Mesenchymal stem cell (in vitro differentiated cells and primary cell): Measurements from ENCODE around the gene SAXO2.
"Not testable (repeated sequence)": the region's sequence is repeated elsewhere in the genome, so short reads cannot be mapped to it uniquely, and the experiment has no call there.

ENCODE experiments used
- DNase-seq: peaks from one replicate; pipeline ENCODE4 v3.0.0-alpha.2; 2013
- H2AFZ ChIP-seq: one replicate; pipeline ENCODE4 v1.6.1; 2013; ENCODE audit warnings: low read depth, mild to moderate bottlenecking, control low read depth, inconsistent platforms, low read length, moderate library complexity
- H2AK5ac ChIP-seq: 2 replicates; pipeline ENCODE4 v1.6.1; 2013; ENCODE audit warnings: low read length, moderate library complexity, mild to moderate bottlenecking, inconsistent platforms; ENCODE audit not compliant: severe bottlenecking
- H2BK120ac ChIP-seq: one replicate; pipeline ENCODE4 v1.6.1; 2013; ENCODE audit warnings: low read depth, mild to moderate bottlenecking, inconsistent platforms, low read length, moderate library complexity
- H2BK12ac ChIP-seq, 2 experiments: one replicate each; pipeline ENCODE4 v1.6.1; 2013; ENCODE audit warnings: inconsistent platforms in 2 of 2, low read length in 2 of 2, mild to moderate bottlenecking in 2 of 2, moderate library complexity in 2 of 2, control low read depth in 1 of 2
- H2BK15ac ChIP-seq: one replicate; pipeline ENCODE4 v1.6.1; 2013; ENCODE audit warnings: mild to moderate bottlenecking, low read depth, inconsistent platforms; ENCODE audit not compliant: poor library complexity, severe bottlenecking
- H2BK5ac ChIP-seq: 2 replicates; pipeline ENCODE4 v1.6.1; 2013; ENCODE audit warnings: low read depth, mild to moderate bottlenecking, low read length, control low read depth, inconsistent platforms; ENCODE audit not compliant: poor library complexity, severe bottlenecking
- H3K14ac ChIP-seq, 2 experiments: one replicate each; pipeline ENCODE4 v1.6.1; 2013; ENCODE audit warnings: inconsistent platforms in 2 of 2, low read length in 2 of 2, control low read depth in 1 of 2, mild to moderate bottlenecking in 1 of 2, moderate library complexity in 1 of 2
- H3K18ac ChIP-seq, 2 experiments: one replicate each; pipeline ENCODE4 v1.6.1; 2013; ENCODE audit warnings: inconsistent platforms in 2 of 2, low read length in 2 of 2, control low read depth in 1 of 2, low read depth in 1 of 2, mild to moderate bottlenecking in 1 of 2
- H3K23ac ChIP-seq, 2 experiments: one replicate each; pipeline ENCODE4 v1.6.1; 2013; ENCODE audit warnings: inconsistent platforms in 2 of 2, low read length in 2 of 2, mild to moderate bottlenecking in 2 of 2, moderate library complexity in 2 of 2, control low read depth in 1 of 2
- H3K27ac ChIP-seq: 2 replicates; pipeline ENCODE4 v1.5.1; 2013; ENCODE audit warnings: mild to moderate bottlenecking, moderate library complexity, low read length, control low read depth, inconsistent platforms; ENCODE audit not compliant: poor library complexity, severe bottlenecking
- H3K27me3 ChIP-seq, 2 experiments: 2 replicates each; pipeline versions ENCODE4 v1.6.1 to v1.7.0; 2013; ENCODE audit warnings: low read length in 2 of 2, mild to moderate bottlenecking in 2 of 2, moderate library complexity in 2 of 2, control low read depth in 1 of 2, inconsistent platforms in 1 of 2; ENCODE audit not compliant: control insufficient read depth in 1 of 2, insufficient read depth in 1 of 2
- H3K36me3 ChIP-seq, 2 experiments: 2 replicates each; pipeline versions ENCODE4 v1.6.1 to v1.7.0; 2013; ENCODE audit warnings: low read length in 2 of 2, control low read depth in 1 of 2, inconsistent platforms in 1 of 2, low read depth in 1 of 2, mild to moderate bottlenecking in 1 of 2; ENCODE audit not compliant: insufficient read depth in 2 of 2, control insufficient read depth in 1 of 2
- H3K4ac ChIP-seq, 2 experiments: one replicate each; pipeline ENCODE4 v1.6.1; 2013; ENCODE audit warnings: inconsistent platforms in 2 of 2, low read length in 2 of 2, mild to moderate bottlenecking in 2 of 2, moderate library complexity in 2 of 2, control low read depth in 1 of 2, low read depth in 1 of 2
- H3K4me1 ChIP-seq: 2 replicates; pipeline ENCODE4 v1.6.1; 2013; ENCODE audit warnings: low read depth, low read length, control low read depth; ENCODE audit not compliant: control insufficient read depth, insufficient read depth
- H3K4me2 ChIP-seq: 2 replicates; pipeline ENCODE4 v1.6.1; 2013; ENCODE audit warnings: low read length, mild to moderate bottlenecking, inconsistent platforms; ENCODE audit not compliant: poor library complexity, severe bottlenecking
- H3K4me3 ChIP-seq, 2 experiments: 2 replicates each; pipeline versions ENCODE4 v1.5.1 to v1.7.0; 2013; ENCODE audit warnings: low read length in 2 of 2, mild to moderate bottlenecking in 2 of 2, control low read depth in 1 of 2, low read depth in 1 of 2; ENCODE audit not compliant: insufficient read depth in 1 of 2
- H3K79me1 ChIP-seq: replicated peaks from 2 replicates; pipeline ENCODE4 v1.6.1; 2013; ENCODE audit warnings: mild to moderate bottlenecking, control low read depth, low read length, inconsistent platforms; ENCODE audit not compliant: poor library complexity, severe bottlenecking
- H3K9ac ChIP-seq: 2 replicates; pipeline ENCODE4 v1.7.0; 2013; ENCODE audit warnings: mild to moderate bottlenecking, low read length, moderate library complexity
- H3K9me3 ChIP-seq: 2 replicates; pipeline ENCODE4 v1.7.0; 2013; ENCODE audit warnings: mild to moderate bottlenecking, low read length; ENCODE audit not compliant: control insufficient read depth
- H4K8ac ChIP-seq: one replicate; pipeline ENCODE4 v1.6.1; 2013; ENCODE audit warnings: inconsistent platforms, mild to moderate bottlenecking, low read length, moderate library complexity
- H4K91ac ChIP-seq: one replicate; pipeline ENCODE4 v1.6.1; 2013; ENCODE audit warnings: mild to moderate bottlenecking, low read length, inconsistent platforms
- WGBS: methylation state at CpG from one replicate; pipeline ENCODE4 v1.1.7; 2013; ENCODE audit warnings: mixed read lengths; 5-methylcytosine and 5-hydroxymethylcytosine counted together

The SAXO2 gene

DNA sequence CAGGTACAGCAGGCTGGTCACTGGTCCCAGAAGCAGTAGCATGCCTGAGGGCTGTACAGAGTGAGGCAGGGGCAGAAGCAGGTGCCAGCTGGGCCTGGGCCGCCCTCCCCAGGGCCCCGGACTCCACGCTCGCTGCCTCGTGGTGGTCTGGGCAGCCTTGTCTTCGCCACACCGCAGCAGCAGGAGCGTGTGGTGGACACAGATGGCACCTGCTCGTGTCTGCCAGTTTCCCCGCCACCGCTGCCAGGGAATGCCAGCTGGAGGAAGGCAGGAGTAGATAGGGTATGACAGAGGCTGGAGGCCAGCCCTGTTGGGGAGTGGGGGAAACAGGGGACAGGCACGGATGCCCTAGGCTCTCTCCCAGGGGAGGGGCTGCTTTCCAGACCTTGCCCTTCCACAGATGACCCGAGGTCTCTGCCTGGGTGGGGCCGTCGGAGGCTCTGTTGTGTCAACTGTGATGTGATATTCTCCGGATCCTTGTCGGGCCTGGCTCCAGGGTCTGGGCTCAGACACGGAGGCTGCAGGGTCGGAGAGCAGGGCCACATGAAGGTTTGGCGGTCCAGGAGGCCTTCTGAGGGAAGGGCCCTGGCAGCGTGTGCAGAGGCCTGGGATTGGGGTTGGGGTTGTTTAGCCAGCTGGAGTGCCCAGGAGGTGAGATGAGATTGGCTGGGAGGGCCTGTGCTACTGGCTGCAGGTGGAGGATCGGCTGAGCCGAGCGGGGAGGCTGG is 53.1 kb downstream of the SAXO2 start:
- Histone ChIP-seq H3K4ac (no peak overlapping the region), H3K27me3 (peaks cover 8 to 20% of the 10 kb centered on the region in 2 experiments), H2BK12ac (peak overlapping the region in 1 of 2 experiments; percentile 39), H3K27ac (no peak overlapping the region), H3K9ac (no peak overlapping the region), H2BK120ac (no peak overlapping the region), H3K23ac (no peak overlapping the region), H2AK5ac (no peak overlapping the region), H3K4me3 (no peak overlapping the region), H3K9me3 (no peaks in the 10 kb centered on the region), H2AFZ (no peak overlapping the region), H3K36me3 (no peaks in the 10 kb centered on the region), H2BK5ac (no peak overlapping the region), H4K8ac (peak overlapping the region; percentile 41), H3K79me1 (no peaks in the 10 kb centered on the region), H3K4me1 (peaks cover 4% of the 10 kb centered on the region), H3K14ac (peak overlapping the region in 1 of 2 experiments; percentile 76), H3K18ac (peak overlapping the region in 1 of 2 experiments; percentile 5), H3K4me2 (no peak overlapping the region), H4K91ac (peak overlapping the region; percentile 86), H2BK15ac (peak overlapping the region; percentile 69)
- WGBS: 97% methylated on average over 22 of the region's 24 CpGs
- DNase-seq: no peak

DNA sequence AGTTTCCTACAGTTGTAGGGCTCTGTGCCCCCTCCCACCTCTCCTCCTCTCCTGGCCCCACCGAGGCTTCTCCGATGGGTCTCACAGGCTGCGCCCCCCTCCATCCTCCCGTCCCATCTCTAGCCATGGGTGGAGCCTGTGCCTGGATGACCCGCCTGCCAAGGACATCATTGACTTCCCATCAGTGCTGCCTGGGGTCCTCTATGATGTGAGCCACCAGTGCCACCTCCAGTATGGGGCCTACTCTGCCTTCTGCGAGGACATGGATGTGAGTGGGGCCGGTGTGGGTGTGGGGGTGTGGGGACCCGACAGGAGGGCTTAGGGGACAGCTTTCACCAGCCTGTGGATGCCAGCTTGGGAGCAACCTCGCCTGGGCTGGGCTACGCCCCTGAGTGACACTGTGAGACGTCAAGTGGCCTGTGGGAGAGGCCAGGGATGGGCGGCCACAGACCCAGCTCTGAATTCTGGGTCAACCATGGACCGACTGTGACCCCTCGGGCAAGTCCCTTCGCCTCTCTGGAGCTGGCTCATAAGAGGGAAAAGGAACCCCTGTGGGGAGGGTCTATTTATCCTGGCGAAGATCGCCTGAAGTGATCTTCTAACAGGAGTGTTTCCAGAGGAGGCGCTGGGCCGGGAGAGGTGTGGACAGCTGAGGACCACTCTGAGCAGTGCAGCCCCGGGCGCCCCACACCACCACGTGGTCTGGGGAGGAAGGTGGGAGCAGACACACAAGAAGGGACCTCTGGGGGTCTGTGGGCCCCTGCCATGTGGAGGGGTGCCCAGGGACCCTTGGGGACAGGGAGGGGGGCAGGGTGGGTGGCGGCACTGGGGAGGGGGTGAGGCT is 53.9 kb downstream of the SAXO2 start:
- H2AFZ ChIP-seq, H3K23ac ChIP-seq, H3K9ac ChIP-seq, H3K9me3 ChIP-seq, H3K4me1 ChIP-seq, H3K4me2 ChIP-seq, H3K79me1 ChIP-seq, H3K4me3 ChIP-seq, H2BK15ac ChIP-seq, H3K14ac ChIP-seq, H2BK12ac ChIP-seq, H2BK120ac ChIP-seq, H3K27ac ChIP-seq, H3K36me3 ChIP-seq, H2BK5ac ChIP-seq, H4K91ac ChIP-seq, H3K4ac ChIP-seq, H3K18ac ChIP-seq, DNase-seq, H2AK5ac ChIP-seq: not testable (repeated sequence)
- 90% methylated on average over 23 of the region's 23 CpGs for WGBS
- Histone ChIP-seq H4K8ac (peak overlapping the region; percentile 75), H3K27me3 (peaks cover 8 to 18% of the 10 kb centered on the region in 2 experiments)

DNA sequence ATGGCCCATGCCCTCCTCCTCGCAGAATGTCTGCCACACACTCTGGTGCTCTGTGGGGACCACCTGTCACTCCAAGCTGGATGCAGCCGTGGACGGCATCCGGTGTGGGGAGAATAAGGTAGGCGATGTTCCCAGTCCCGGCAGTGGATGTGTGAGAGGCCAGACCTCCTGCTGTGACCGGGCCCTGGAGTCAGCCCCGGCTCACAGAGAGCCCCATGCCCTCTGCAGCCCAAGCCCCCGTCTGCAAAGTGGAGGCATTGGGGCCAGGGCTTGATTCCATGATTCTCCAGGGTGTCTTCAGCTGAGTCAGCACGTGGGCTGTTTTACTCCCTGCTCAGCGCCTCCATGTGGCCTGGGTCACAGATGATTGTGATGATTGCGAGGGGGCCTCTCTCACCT is 54.5 kb downstream of the SAXO2 start:
- Histone ChIP-seq H4K91ac (no peak overlapping the region), H2AFZ (no peak overlapping the region), H3K4me3 (no peak overlapping the region), H3K9me3 (no peaks in the 10 kb centered on the region), H3K14ac (no peak overlapping the region), H2BK5ac (no peak overlapping the region), H3K9ac (no peak overlapping the region), H2BK15ac (no peak overlapping the region), H3K18ac (no peak overlapping the region), H3K4me1 (peaks cover 4% of the 10 kb centered on the region), H3K4me2 (no peak overlapping the region), H2BK120ac (no peak overlapping the region), H3K79me1 (no peaks in the 10 kb centered on the region), H3K36me3 (no peaks in the 10 kb centered on the region), H2BK12ac (no peak overlapping the region), H3K27ac (no peak overlapping the region), H3K27me3 (peaks cover 8 to 15% of the 10 kb centered on the region in 2 experiments), H3K4ac (no peak overlapping the region), H2AK5ac (no peak overlapping the region), H3K23ac (no peak overlapping the region), H4K8ac (no peak overlapping the region)
- DNase-seq: no peak
- WGBS: 92% methylated on average over 9 of the region's 12 CpGs

DNA sequence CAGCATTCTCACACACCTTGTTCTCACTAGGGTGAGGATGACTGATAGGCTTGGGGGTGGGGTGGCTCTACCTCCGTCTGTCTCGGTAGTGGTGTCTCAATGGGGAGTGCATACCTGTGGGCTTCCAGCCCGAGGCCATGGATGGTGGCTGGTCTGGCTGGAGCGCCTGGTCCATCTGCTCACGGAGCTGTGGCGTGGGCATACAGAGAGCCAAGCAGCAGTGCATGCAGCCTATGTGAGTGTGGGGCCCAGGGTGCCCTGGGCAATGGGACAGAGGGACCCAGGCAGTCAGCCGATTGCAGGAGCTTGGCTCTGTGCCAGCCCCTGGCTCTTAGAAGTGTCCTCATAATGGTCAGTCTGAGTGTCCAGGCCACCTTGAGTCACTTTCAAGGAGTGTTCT is 54.9 kb downstream of the SAXO2 start:
- H2AK5ac ChIP-seq, H3K18ac ChIP-seq, H4K8ac ChIP-seq, H3K9ac ChIP-seq, H3K27ac ChIP-seq, H3K14ac ChIP-seq, H4K91ac ChIP-seq, H2BK120ac ChIP-seq, H3K4ac ChIP-seq, H3K9me3 ChIP-seq, H3K36me3 ChIP-seq, H3K4me2 ChIP-seq, H3K4me1 ChIP-seq, H2BK15ac ChIP-seq, H3K23ac ChIP-seq, H3K79me1 ChIP-seq, H2BK5ac ChIP-seq, DNase-seq, H2AFZ ChIP-seq, H3K4me3 ChIP-seq, H2BK12ac ChIP-seq: not testable (repeated sequence)
- H3K27me3 ChIP-seq: peaks cover 8 to 13% of the 10 kb centered on the region in 2 experiments
- whole genome bisulfite sequencing: 82% methylated on average over 7 of the region's 7 CpGs
